Measurements from ENCODE around the gene DUSP6. TPM values are rescaled to one million over a fixed set of nuclear protein-coding genes. Genes with fewer than 3 reads are reported as not detected.

Gene DUSP6
- polyA plus RNA-seq, 2 of the 4 experiments (the other 2 are of a cell fraction): 3.8 to 27.0 TPM

DNA sequence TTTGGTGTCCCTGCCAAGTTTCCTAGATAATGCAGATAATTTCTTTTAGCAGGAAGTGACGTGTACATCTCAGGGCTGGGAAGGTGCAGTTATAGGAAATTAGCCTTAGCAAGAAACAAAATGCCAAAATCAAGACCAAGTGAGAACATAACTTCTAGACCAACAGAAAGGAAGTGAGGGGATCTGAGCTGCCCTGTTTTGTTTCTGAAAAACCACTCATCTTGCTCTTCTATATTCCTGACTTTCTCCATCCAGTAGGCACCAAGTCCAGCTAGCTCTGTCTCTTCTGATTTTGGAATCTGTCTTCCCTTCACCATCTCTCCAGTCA, 23.9 kb upstream of the DUSP6 start:
- H3K27ac ChIP-seq: no peak overlapping the region
- no peak for TF ChIP-seq MAX (IDR thresholded peaks at IDR 0.05)
- TF ChIP-seq NPAS2 (CRISPR knock-in tag; IDR thresholded peaks at IDR 0.05; ENCODE audit: borderline replicate concordance): no peak
- no peak for TF ChIP-seq PHF8 (IDR thresholded peaks at IDR 0.05; ENCODE audit: borderline replicate concordance, low read depth)
- no peak for TF ChIP-seq HOXB5 (CRISPR knock-in tag; IDR thresholded peaks at IDR 0.05)
- no peak for TF ChIP-seq FOSB (CRISPR knock-in tag; IDR thresholded peaks at IDR 0.05)
- no peak for TF ChIP-seq MYC (IDR thresholded peaks at IDR 0.05; ENCODE audit: borderline replicate concordance, low read length)
- no peak for TF ChIP-seq MAZ (IDR thresholded peaks at IDR 0.05; ENCODE audit: borderline replicate concordance, low read depth, low read length)
- no peak for TF ChIP-seq ZC3H11A (IDR thresholded peaks at IDR 0.05)
- no peak for TF ChIP-seq RNF2 (IDR thresholded peaks at IDR 0.05; ENCODE audit: borderline replicate concordance, low read depth)
- H3K4me2 ChIP-seq: no peak overlapping the region
- no peaks in the 10 kb centered on the region for H3K9me3 ChIP-seq
- ChIA-PET CTCF (no interaction called here), POLR2A (no interaction called here)
- DNase-seq (ENCODE audit: low read depth in 1 of 2, low spot score in 1 of 2) (no peak), FAIRE-seq (no peak), ATAC-seq (no peak)
- peaks cover 22% of the 10 kb centered on the region; the same call in 2 of the 3 replicates for H3K4me1 ChIP-seq
- no peak overlapping the region for H3K4me3 ChIP-seq
- 79% methylated on average over 1 of the region's 1 CpG for WGBS (ENCODE audit: missing lambda C conversion rate)

- DNase-seq (ENCODE audit: low read depth in 1 of 2, low spot score in 1 of 2) (no peak), ATAC-seq (no peak), FAIRE-seq (no peak)
- POLR2A ChIA-PET: no interaction called here
- Histone ChIP-seq H3K4me3 (no peak overlapping the region), H3K27ac (no peak overlapping the region), H3K4me2 (no peak overlapping the region), H3K4me1 (peaks cover 9% of the 10 kb centered on the region; the same call in 2 of the 3 replicates), H3K9me3 (no peaks in the 10 kb centered on the region)
- 89% methylated on average over 2 of the region's 2 CpGs for WGBS (ENCODE audit: missing lambda C conversion rate)
- CTCF ChIA-PET: interaction anchor here (0.6 to 1.2 kb wide), 3 partner anchors 15 to 1220 kb away, joined by 3 to 4 read pairs (median 3); no protein-coding TSS in a partner anchor
- TF ChIP-seq POLR2AphosphoS2 (conservative IDR thresholded peaks at IDR 0.05; ENCODE audit: low read length): no peak
- TF ChIP-seq POLR2A (IDR thresholded peaks at IDR 0.05; ENCODE audit: low read length): no peak
- TF ChIP-seq HOXB5 (CRISPR knock-in tag; IDR thresholded peaks at IDR 0.05): no peak
- TF ChIP-seq NR3C1 (IDR thresholded peaks at IDR 0.05): no peak
- TF ChIP-seq RFX5 (IDR thresholded peaks at IDR 0.05): no peak
- no peak for TF ChIP-seq TFCP2L1 (CRISPR knock-in tag; IDR thresholded peaks at IDR 0.05)
Measured at GRCh38 chr12:89373763-89374572, 21.7 kb upstream of the DUSP6 start.

- Histone ChIP-seq H3K4me2 (no peak overlapping the region), H3K4me3 (no peak overlapping the region), H3K4me1 (0 out of 3 replicates have a peak, but pooled peaks cover 4% of the 10 kb centered on the region), H3K27ac (no peak overlapping the region), H3K9me3 (no peaks in the 10 kb centered on the region)
- ChIA-PET POLR2A (no interaction called here), CTCF (interaction anchor here (0.7 to 1.2 kb wide), 4 partner anchors 14 to 323 kb away, joined by 3 to 4 read pairs (median 3); no protein-coding TSS in a partner anchor)
- no peak for FAIRE-seq
- ATAC-seq: peak in 1 of 2 experiments; percentile 20; a peak in 1 of 6 replicates
- 73% methylated on average over 6 of the region's 6 CpGs for WGBS (ENCODE audit: missing lambda C conversion rate)
- DNase-seq (ENCODE audit: low read depth in 1 of 2, low spot score in 1 of 2): no peak
- TF ChIP-seq KDM1A (IDR thresholded peaks at IDR 0.05; ENCODE audit: low read depth): no peak
- no peak for TF ChIP-seq BCL3 (IDR thresholded peaks at IDR 0.05)
- no peak for TF ChIP-seq HEYL (CRISPR knock-in tag; IDR thresholded peaks at IDR 0.05)
Measured at GRCh38 chr12:89372584-89373370, 20.5 kb upstream of the DUSP6 start.

GRCh38 chr12:89370850-89371249, 18.5 kb upstream of the DUSP6 start:
- POLR2A ChIA-PET: interaction anchor here (1.3 kb wide), 1 partner anchor 18 kb away, joined by 4 read pairs; the partner anchor contains the start of gene DUSP6
- Histone ChIP-seq H3K4me2 (no peak overlapping the region), H3K27ac (no peak overlapping the region), H3K9me3 (no peaks in the 10 kb centered on the region), H3K4me1 (0 out of 3 replicates have a peak, but pooled peaks cover 4% of the 10 kb centered on the region), H3K4me3 (no peak overlapping the region)
- DNase-seq (ENCODE audit: low read depth in 1 of 2, low spot score in 1 of 2) (no peak), FAIRE-seq (no peak), ATAC-seq (peak in 1 of 2 experiments; percentile 31; a peak in 2 of 6 replicates)
- 82% methylated on average over 7 of the region's 7 CpGs for WGBS (ENCODE audit: missing lambda C conversion rate)
- CTCF ChIA-PET: no interaction called here
- TF ChIP-seq REST (IDR thresholded peaks at IDR 0.05): no peak
- no peak for TF ChIP-seq ESRRA (IDR thresholded peaks at IDR 0.05; ENCODE audit: borderline replicate concordance, low read length)
- no peak for TF ChIP-seq RNF2 (IDR thresholded peaks at IDR 0.05; ENCODE audit: borderline replicate concordance, low read depth)
- TF ChIP-seq CHD2 (IDR thresholded peaks at IDR 0.05; ENCODE audit: low read length, partially characterized antibody): no peak
- no peak for TF ChIP-seq KDM5A (IDR thresholded peaks at IDR 0.05)
- TF ChIP-seq JUN (IDR thresholded peaks at IDR 0.05): no peak
- TF ChIP-seq MYC (IDR thresholded peaks at IDR 0.05; ENCODE audit: borderline replicate concordance, low read length): no peak
- TF ChIP-seq USF2 (IDR thresholded peaks at IDR 0.05): no peak
- no peak for TF ChIP-seq NR3C1 (IDR thresholded peaks at IDR 0.05)
